HG03571 (cell line): ENCODE data around the gene EDIL3.

Experiments
- ATAC-seq: cut with Tn5 transposase; IDR thresholded peaks from one replicate; pipeline ENCODE4 v1.9.1; 2021; ENCODE audit not compliant: unreplicated experiment

Gene EDIL3

GRCh38 chr5:83973925-83974815, 410.5 kb downstream of the EDIL3 start:
- ATAC-seq: no peak

- ATAC-seq: no peak
These were observed 411.8 kb downstream of the EDIL3 start for GRCh38 chr5:83972909-83973308.

DNA sequence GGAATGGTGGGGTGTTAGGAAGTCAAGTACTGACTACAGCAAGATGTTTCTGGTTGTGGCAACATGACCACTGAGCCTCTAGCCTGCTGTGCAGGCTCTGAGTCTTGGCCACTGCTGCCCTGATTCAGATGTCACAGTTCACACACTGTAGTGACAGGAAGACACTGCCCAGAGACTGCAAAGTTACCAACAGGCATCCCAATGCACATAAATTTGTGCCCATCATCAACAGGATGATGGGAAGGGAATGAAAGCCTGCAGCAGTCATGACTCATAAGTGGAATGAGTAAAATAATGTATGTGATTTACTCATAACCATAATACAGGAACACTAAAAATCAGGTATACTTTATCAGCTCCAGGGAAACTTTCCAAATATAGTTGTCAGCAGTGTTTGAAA, 412.4 kb downstream of the EDIL3 start:
- no peak for ATAC-seq

- ATAC-seq: no peak
These were observed 417.3 kb downstream of the EDIL3 start for GRCh38 chr5:83967417-83967816.

DNA sequence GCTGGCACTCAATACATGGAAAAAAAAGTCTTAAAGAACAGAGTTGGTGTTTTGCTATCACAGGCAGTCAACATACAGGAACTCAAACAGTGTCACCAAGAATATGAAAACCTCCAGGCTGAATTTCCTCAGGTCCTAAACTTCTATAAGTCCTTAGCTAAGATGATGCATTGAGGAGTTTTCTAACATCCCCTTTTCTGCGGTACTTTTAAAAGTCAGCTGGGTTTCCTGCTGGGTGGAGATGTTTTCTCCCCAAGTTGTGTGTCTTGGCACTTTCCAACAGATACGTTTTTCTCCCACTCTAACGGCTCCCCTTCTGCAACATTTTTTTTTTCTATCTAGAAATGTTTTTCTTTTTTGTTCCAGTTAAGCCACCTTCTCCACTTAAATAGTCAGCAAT, 419.2 kb downstream of the EDIL3 start:
- ATAC-seq: no peak

DNA sequence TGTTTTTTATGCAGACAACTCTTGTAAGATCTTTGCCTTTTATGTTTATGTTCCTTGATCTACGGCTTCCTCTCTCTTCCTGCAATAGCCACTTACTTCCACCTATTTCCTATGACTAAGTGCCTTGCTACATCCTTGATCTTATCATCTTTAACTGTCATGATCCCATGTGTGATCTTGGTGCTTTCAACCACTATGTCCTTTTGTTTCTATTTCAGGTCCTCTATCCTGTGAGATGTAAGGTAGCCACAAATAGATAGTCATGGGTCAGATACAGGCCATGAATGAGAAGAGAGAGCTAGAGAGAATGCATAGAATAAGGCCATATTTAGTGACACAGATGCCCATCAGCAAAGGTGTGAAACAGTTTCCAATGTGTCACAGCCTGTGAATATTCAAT, 420.4 kb downstream of the EDIL3 start:
- ATAC-seq: no peak

- no peak for ATAC-seq
These were observed 427.5 kb downstream of the EDIL3 start for GRCh38 chr5:83957188-83957587.

GRCh38 chr5:83956386-83956785, 428.3 kb downstream of the EDIL3 start:
- no peak for ATAC-seq

DNA sequence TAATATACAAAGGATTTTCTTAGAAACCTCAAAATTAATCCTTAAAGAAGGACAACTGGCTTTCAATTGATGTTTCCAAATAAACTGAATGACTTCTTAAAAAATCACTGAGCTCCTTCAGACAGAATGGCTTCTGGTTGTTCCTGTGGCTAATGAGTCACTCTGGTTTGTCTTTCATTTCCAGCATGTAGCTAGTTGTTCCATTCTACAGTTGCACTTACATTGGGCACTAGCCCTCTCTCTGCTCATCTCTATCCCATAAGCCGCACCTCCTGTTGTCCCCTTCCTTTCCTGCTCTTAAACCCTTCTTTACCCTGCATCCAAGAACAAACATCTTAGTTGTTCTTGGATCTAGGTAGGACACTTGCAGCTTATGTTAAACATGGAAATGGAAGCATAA, 428.8 kb downstream of the EDIL3 start:
- no peak for ATAC-seq

DNA sequence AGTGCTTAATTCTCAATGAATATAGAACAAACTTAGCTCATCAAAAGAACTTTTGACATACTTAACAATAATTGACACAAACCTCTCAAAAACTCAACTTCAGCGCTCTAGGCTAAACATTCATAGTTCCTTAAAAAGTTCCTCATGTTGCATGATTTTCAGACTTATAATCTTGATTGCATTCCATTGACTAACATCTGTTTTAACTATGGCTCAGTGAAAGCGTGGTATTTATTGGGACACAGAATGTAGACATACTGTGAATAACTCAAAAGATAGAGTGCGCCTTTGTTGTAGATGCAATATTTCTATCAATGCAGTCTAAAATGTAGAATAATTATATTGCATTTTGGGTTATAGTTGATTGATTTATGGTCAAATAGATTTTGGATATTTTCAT, 436.9 kb downstream of the EDIL3 start:
- ATAC-seq: no peak

DNA sequence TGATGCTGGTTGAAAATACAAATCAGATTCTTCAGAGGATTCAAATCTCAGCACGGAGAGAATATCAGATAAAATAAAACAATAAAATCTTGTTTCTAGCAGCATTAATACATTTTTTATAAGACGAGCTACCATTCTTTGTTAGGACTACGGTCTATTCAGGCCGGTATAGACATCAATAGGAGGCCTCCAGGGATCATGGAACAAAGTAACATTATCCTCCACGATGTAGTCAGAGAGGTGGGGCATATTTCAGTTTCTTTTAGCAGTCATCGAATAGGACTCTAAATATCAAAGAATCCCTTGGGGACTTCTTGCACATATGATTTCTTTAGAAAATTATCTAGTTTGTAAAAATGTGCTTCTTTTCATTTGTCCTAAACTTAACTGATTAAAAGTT, 438.2 kb downstream of the EDIL3 start:
- ATAC-seq: no peak

GRCh38 chr5:83942155-83942554, 442.5 kb downstream of the EDIL3 start:
- ATAC-seq: no peak

DNA sequence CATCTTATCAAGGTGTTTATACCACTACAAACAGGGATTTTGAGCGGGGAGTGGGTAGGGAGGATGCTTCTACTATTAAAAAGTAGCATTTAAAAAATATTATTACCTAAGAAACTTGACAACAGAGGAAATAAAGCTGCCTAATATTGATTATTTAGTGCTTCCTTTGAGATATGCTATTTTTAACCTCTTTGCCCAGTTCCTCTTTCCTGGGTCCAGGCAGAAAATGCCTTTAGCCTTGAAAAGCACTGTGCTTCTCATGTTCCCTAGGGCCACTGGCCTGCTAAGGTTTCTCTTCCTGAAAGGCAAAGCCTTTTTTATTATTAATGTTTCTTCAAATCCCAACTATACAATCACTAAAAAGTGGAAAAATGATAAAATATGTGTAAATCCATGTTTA, 446.8 kb downstream of the EDIL3 start:
- no peak for ATAC-seq

- ATAC-seq: no peak
These were observed 452.7 kb downstream of the EDIL3 start for GRCh38 chr5:83931969-83932368.

- ATAC-seq: peak; percentile 57
These were observed 457.4 kb downstream of the EDIL3 start for GRCh38 chr5:83927140-83927733.

DNA sequence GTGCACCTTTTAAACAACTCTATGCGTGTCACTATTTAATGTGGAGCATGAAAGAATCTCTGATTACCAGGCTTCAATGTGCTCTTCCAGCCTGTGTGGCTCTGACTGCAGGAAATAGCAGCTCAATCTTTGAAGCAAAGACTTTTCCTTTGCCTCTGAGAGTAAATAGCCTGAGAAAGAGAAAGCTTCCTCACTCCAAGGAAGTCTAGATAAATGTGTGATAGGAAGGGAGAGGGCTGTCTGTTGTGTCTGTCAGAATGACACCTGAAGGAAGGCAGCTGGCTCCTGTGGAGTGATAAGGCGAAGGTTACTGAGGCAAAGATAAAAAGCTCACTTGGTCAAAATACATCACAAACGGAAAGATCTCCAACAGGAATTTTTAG, 458.7 kb downstream of the EDIL3 start:
- ATAC-seq: no peak

DNA sequence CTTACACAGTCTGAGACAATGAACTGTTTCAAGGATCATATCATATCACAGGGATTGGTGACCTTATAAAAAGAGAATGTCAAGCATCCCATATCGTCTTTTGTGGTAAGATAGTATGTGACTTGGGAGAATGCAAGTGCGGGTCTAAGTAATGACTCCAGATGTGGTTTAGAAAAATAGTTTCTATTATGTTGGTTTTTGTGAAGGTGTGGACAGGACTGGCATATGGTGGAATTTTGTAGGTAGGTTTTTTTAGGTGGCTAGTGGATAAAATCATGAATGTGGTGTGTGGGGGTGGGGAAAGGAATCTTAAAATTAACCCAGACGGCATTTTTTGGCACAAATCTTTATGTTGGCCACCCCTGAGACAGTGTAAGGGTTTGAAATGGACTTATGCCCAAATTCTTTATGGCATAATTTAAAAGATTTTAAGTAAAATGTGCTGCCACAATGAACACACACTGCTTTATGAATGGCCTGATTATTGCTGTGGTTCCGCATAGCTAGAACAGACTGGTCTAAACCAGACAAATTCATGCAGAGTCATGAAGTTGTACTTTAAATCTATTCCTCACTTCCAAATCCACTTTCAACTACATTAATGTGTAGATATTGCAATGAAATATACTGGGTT, 459.2 kb downstream of the EDIL3 start:
- no peak for ATAC-seq

GRCh38 chr5:83924891-83925290, 459.8 kb downstream of the EDIL3 start:
- ATAC-seq: no peak

GRCh38 chr5:83924171-83924570, 460.5 kb downstream of the EDIL3 start:
- no peak for ATAC-seq

GRCh38 chr5:83922699-83923098, 462.0 kb downstream of the EDIL3 start:
- ATAC-seq: no peak

DNA sequence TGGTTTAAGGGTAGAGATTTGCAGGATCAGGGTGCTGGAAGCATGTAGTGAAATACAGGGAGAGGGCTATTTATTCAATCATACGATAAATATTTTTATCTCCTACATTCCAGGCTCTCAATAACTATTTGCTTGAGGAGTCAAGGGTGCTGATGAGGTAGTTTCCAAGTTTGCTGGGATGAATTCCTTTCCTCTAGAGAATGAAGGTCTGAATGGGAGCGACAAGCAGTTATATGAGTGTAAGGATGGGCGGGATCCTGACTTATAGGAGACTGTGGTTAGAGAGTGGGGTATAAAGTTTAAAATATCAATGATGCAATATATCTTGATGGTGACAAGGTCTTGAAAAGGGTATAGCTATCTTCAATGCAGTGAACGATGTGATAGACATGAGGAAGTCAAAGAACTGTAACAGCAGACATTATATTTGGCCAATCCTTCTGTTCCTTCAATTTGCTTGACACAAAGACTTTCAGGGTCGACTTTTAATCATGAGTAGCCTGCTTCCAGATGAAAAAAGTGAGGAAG, 462.9 kb downstream of the EDIL3 start:
- no peak for ATAC-seq
